GM12872 (cell line): ENCODE measurements around the gene EIF3L.

ENCODE experiments used
- TF ChIP-seq, protein P1 (sequence below): IDR thresholded peaks from 3 replicates; pipeline ENCODE4 v1.5.1; 2011; ENCODE audit warnings: low read depth, mild to moderate bottlenecking, low read length, moderate library complexity; ENCODE audit not compliant: insufficient read depth

The EIF3L gene

DNA sequence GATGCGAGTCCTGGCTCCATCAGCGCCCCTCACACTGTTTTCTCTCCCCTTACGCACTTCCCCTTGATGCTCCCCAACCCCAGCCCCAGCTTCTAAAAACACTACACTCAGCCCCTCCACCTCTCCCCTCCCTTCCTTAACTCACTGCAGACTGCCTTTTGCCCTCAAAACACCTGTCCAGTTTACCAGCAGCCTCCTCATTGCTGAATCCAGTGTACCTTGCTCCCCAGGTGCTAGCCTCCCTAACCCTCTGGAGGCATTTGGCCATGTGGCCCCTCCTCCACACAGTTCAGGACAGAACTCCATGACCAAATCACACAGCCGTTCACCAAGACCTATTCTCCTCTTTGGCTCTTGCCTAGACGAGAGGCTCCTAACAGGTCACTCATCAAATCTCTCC lies 28.9 kb upstream of the EIF3L start:
- TF ChIP-seq, protein P1, sequence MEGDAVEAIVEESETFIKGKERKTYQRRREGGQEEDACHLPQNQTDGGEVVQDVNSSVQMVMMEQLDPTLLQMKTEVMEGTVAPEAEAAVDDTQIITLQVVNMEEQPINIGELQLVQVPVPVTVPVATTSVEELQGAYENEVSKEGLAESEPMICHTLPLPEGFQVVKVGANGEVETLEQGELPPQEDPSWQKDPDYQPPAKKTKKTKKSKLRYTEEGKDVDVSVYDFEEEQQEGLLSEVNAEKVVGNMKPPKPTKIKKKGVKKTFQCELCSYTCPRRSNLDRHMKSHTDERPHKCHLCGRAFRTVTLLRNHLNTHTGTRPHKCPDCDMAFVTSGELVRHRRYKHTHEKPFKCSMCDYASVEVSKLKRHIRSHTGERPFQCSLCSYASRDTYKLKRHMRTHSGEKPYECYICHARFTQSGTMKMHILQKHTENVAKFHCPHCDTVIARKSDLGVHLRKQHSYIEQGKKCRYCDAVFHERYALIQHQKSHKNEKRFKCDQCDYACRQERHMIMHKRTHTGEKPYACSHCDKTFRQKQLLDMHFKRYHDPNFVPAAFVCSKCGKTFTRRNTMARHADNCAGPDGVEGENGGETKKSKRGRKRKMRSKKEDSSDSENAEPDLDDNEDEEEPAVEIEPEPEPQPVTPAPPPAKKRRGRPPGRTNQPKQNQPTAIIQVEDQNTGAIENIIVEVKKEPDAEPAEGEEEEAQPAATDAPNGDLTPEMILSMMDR: no peak

DNA sequence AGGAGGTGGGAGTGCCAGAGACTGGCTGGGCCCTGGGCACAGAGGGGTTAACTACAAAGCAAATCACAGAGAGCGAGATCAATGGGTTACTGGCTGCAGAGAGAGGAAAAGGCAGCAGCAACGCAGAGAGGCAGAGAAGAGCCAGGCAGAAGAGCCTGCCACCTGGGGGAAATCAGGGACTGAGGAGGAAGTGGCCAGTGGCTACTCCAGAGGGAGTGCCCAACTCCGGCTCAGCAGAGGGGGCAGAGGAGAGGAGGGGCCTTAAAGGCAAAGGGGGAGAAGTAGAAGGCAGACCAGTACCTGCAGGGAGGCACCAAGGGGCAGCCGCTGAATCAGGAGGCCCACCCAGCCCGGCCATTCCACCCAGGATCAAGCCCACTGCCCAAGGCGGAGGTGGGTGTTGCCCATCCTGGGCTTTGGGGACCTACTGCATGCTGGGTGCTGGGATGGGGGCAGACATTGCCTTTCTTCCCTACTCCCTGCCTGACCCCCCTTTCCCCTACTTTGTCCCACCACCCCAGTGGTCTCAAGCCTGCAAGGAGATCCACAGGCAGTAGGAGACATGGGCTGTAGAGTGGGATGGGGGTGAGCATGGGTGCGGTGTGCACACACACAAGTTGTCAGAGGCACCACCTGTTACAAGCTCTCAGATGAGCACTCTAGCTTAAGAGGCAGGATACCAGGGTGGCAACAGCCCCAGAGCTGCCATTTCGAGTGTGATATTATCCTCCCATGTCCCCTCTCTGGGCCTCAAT lies 27.0 kb upstream of the EIF3L start:
- TF ChIP-seq, protein P1: no peak

DNA sequence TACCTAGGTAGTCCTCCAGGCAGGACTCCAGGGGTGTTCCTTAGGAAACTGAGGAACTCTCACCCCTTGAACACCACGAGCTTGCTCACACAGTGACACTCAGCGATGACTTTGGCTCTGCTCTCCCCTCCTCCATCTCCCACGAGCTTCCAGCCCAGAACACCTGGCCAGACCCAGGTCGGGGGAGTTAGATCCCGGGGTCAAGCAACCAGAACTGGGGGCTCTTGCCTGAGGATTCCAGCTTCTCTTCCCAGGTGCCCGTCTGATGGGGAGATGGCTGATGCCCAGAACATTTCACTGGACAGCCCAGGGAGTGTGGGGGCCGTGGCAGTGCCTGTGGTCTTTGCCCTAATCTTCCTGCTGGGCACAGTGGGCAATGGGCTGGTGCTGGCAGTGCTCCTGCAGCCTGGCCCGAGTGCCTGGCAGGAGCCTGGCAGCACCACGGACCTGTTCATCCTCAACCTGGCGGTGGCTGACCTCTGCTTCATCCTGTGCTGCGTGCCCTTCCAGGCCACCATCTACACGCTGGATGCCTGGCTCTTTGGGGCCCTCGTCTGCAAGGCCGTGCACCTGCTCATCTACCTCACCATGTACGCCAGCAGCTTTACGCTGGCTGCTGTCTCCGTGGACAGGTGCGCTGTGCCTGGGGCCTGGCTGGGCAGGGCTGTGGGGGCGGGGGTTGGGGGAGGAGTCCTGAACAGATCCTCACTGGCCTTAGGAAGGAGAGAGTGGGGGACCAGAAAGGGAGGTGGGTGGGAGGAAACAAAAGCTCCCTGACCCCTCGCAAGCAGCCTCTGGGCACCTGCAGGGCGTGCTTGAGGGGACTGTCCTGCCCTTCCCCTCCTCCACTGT lies 25.9 kb upstream of the EIF3L start, which contains the start of gene GALR3:
GALR3 (plus strand) TSS at position 249 of the 852 bp plus-strand sequence; CDS start at position 274, 25 bp downstream.
- TF ChIP-seq, protein P1: no peak

DNA sequence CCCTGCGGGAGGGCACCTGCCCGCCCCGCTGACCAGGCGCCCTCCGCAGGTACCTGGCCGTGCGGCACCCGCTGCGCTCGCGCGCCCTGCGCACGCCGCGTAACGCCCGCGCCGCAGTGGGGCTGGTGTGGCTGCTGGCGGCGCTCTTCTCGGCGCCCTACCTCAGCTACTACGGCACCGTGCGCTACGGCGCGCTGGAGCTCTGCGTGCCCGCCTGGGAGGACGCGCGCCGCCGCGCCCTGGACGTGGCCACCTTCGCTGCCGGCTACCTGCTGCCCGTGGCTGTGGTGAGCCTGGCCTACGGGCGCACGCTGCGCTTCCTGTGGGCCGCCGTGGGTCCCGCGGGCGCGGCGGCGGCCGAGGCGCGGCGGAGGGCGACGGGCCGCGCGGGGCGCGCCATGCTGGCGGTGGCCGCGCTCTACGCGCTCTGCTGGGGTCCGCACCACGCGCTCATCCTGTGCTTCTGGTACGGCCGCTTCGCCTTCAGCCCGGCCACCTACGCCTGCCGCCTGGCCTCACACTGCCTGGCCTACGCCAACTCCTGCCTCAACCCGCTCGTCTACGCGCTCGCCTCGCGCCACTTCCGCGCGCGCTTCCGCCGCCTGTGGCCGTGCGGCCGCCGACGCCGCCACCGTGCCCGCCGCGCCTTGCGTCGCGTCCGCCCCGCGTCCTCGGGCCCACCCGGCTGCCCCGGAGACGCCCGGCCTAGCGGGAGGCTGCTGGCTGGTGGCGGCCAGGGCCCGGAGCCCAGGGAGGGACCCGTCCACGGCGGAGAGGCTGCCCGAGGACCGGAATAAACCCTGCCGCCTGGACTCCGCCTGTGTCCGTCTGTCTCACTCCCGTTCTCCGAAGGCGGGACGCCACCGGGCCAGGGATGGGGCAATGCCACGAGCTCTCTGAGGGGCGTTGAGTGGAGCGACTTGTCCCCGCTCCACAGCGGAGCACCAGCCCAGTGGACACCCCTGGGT lies 24.3 kb upstream of the EIF3L start:
- TF ChIP-seq, protein P1: no peak

DNA sequence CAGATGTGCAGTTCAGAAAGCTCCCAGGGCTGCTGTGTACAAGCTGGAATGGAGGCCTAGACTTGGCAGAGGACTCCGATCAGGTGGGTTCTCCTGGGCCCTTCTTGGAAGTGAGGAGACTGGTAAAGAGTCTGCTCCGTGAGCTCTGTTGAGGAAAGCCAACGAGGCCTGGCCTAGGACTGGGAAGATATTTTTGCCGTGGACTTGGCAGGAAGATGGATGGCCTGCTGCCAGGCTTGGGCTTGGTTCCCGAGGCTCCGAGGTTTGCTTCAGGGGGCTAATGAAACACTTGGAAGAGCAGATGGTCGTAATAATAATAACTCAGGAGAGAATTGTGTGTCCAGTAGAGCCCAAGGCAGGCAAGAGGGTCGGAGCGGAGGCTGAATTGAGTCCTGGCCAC lies 22.2 kb upstream of the EIF3L start:
- TF ChIP-seq, protein P1: no peak

DNA sequence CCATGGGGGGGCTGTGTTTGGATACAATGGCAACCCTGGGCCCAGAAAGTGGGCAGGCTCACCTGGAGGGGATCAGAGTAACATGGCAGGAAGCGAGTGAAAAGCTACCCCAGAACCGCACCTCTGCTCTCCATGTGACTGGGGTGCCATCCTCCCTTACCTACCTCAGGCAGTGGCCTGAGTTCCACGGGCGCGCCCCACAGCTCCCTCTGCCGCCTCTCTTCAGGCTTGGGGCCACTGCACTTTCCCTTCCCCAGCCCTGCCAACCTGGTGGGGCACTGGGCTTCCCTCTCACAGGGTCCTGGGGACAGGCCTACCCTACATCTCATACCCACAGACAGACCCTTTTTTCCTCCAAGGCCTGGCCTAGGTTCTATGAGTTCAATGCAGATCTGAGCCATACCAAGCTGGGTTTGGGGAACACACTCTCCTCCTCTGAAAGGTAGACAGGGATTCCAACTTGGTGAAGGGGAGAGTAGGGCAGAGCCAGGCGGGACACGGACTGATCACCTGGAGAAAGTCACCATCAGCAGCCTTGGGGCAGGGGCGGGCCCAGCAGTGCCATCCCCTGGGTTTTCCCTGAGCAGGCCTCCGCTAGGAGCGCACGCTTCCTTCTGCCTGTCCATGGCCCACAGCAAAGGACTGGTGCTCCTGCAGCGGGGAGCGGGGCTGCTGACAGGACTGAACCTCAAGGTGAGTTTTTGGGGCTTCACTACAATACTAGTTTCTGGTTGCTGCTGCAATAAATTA lies 19.0 kb upstream of the EIF3L start:
- TF ChIP-seq, protein P1: no peak
